H1 (cell line): Measurements from ENCODE around the gene CNNM4. TPM values are rescaled to one million over a fixed set of nuclear protein-coding genes. Genes with fewer than 3 reads are reported as not detected.

Experiments used
- SUZ12 ChIP-seq: fragments of 200-600 bp; sonication (generic); IDR thresholded peaks from 2 replicates; pipeline ENCODE4 v1.6.1; 2012; ENCODE audit warnings: mild to moderate bottlenecking, inconsistent platforms, low read length, moderate library complexity, mixed read lengths
- polyA plus RNA-seq, 7 experiments: library from polyadenylated mRNA; depleted of rRNA in 3 of 7; stranded (reverse) in 5 of 7; unstranded in 2 of 7; fragments of >200 nt in 5 of 7; fragments of 200-250 nt in 2 of 7; gene quantifications; 1 replicate in 5 of 7; 2 replicates in 1 of 7; 4 replicates in 1 of 7; pipeline versions ENCODE4 v1.2.1 to v1.2.3, GENCODE V29; 2011 to 2013; ENCODE audit warnings: missing spikeins in 2 of 7, mixed read lengths in 2 of 7
- total RNA-seq: library from RNA; stranded (reverse); fragmentation: NEBNext Ultra II Directional; extraction: Animal tissue kit (Norgen Biotek cat#: 25700); gene quantifications from 2 replicates; pipeline ENCODE4 v1.2.1, GENCODE V29; 2021

Gene CNNM4
- total and polyA plus RNA-seq, 2 of the 8 experiments (the other 6 are each of a cell fraction or from before 2014, with no cell fraction given): 10.3 to 11.0 TPM

GRCh38 chr2:96817882-96818281 is 57.2 kb downstream of the CNNM4 start (continued):
- TF ChIP-seq SUZ12: no peak
- TF ChIP-seq, all 59 proteins: peak for 0
